GM20000 (cell line): ENCODE measurements around the gene TEX51.

ENCODE experiments used
- DNase-seq: peaks from one replicate; pipeline ENCODE4 v3.0.0; 2012; ENCODE audit warnings: low spot score
- TF ChIP-seq, protein P1 (sequence below): IDR thresholded peaks from 2 replicates; pipeline ENCODE4 v1.5.1; 2012; ENCODE audit warnings: mild to moderate bottlenecking, control low read depth; ENCODE audit errors: extremely low read depth, missing control alignments

Gene TEX51

DNA sequence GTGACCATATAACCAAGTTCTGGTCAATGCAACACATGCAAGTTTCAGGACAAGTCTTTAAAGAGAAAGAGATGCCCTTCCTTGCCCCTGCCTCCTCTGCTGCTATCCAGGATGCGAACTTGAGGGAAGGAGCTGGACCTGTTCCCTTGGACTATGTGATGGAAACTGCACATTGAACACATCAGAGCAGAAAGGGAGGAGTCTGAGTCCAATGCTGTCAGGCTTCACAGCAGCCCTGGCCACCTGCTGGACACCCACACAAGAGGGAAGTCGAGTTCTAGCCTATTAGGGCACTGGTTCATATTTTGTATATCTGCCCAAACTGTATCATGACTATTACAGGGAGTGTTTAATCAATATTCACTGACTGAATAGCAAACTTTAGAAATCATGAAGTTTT is 38.3 kb upstream of the TEX51 start:
- TF ChIP-seq, protein P1, sequence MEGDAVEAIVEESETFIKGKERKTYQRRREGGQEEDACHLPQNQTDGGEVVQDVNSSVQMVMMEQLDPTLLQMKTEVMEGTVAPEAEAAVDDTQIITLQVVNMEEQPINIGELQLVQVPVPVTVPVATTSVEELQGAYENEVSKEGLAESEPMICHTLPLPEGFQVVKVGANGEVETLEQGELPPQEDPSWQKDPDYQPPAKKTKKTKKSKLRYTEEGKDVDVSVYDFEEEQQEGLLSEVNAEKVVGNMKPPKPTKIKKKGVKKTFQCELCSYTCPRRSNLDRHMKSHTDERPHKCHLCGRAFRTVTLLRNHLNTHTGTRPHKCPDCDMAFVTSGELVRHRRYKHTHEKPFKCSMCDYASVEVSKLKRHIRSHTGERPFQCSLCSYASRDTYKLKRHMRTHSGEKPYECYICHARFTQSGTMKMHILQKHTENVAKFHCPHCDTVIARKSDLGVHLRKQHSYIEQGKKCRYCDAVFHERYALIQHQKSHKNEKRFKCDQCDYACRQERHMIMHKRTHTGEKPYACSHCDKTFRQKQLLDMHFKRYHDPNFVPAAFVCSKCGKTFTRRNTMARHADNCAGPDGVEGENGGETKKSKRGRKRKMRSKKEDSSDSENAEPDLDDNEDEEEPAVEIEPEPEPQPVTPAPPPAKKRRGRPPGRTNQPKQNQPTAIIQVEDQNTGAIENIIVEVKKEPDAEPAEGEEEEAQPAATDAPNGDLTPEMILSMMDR: no peak
- DNase-seq: no peak

DNA sequence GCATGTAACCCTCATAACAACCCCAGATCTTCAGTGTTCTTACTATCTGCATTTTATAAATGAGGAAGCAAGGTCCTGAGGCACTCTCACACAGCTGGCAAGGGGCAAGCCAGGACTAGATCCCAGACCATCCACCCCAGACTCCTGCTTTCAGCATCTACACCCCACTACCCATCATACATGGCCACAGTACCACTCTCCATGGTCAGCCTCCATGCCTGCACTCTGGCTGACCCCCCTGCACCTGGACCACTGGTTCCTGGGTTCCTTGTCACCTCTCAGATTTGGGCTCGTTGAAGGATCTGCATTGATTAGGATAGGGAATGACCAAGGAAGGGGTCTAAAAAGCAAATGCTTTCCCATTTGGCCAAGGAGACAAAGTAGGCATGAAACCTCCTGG is 36.0 kb upstream of the TEX51 start:
- DNase-seq: no peak
- TF ChIP-seq, protein P1: no peak

DNA sequence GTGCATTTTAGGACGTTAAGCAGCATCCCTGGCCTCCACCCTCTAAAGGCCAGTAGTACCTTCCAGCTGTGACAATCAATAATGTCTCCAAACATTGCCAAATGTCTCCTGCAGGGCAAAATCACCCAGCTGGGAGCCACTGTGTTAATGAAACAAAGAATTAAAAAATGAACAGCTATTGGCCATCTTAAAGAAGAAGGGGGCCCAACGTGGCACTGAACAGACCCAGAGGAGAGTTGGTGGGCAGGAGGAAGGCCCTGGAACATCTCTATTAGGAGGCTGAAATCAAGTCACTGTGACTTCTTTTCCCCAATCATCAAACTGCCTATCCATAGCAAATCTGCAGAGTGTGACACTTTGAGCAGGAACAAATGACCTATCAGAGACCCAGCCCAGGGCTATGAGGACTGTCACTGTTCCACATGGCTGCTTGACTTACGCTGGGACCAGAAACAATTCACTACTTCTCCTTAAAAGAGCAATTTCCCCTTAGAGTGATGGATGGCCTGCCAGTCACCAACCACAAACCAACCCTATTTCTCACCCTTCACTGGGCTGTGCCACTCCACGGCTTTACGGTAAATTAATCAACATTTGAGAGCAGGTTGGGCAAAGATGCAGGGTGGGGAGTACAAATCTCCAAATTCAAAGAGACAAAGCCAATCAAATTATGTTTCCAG is 35.2 kb upstream of the TEX51 start:
- TF ChIP-seq, protein P1: no peak
- DNase-seq: no peak

DNA sequence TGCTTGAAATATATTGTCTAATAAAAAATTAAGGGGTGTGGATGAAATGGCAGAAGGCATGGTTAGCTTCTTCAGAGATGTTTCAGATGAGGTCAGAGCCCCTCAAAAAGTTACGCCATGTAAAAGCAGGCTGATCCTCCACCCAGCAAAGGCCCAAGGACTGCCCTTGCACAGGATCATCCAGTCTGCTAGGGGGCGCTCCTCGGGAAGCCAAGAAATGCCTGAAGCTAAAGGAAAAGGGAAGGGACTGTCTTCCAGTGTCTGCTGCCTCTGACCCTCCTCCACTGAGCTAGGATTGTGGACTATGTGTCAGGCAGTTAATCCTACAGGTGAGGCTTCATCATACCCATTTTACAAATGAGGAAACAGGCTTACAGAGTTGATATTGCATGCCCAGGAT is 33.8 kb upstream of the TEX51 start:
- DNase-seq: no peak
- TF ChIP-seq, protein P1: no peak

DNA sequence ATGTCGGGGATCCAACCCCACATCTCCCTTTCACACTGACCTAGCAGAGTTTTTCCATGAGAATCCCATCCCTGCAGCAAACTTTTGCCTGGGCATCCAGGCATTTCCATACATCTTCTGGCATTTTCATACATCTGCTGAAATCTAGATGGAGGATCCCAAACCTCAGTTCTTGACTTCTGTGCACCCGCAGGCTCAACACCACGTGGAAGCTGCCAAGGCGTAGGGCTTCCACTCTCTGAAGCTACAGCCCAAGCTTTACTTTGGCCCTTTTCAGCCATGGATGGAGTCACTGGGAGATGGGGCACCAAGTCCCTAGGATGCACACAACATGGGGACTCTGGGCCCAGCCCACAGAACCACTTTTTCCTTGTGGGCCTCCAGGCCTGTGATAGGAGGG is 32.2 kb upstream of the TEX51 start:
- TF ChIP-seq, protein P1: no peak

DNA sequence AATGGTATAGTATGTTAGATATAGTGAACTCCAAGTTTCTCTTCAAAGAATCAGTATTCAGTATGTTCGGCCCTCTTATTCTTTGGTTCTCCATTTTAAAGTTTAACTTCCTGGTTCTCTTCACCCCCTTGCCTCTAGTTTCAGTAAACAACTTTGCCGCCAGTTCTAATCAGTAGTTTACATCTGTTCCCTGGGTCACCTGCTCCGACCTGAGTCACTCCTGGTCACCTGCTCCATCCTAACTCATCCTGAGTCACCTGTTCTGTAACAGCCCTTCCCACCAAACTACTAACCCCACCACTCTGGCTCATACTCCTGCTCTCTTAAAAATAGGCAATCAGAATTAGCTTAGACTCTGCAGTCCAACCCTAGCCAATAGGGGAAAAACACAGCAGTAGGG is 23.7 kb upstream of the TEX51 start:
- no peak for DNase-seq
- TF ChIP-seq, protein P1: no peak

More for the DNA sequence above, 32.2 kb upstream of the TEX51 start:
- DNase-seq: no peak

DNA sequence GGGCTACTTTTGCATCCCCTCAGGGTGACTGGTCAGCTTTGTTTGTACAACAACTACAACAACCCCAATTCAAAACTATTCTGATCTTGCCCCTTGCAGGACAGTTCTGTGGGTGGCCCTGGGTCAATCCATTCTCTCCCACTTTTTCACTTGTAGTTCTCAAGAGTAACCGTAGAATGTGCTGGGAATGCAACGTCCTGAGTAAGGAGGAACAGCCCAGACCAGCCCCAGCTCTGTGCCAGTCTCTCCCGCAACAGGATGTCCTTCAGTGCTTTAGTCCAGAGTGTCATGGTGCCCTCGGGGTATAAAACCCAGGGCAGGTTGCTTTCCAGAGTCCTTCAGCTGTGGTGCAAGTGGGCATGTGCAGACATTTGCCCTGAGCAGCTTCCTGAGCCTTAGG is 22.1 kb upstream of the TEX51 start:
- TF ChIP-seq, protein P1: no peak
- no peak for DNase-seq
